GM18502 (cell line): Measurements from ENCODE around the gene BDKRB2.

ENCODE experiments used
- ATAC-seq: cut with Tn5 transposase; IDR thresholded peaks from one replicate; pipeline ENCODE4 v1.9.1; 2021; ENCODE audit warnings: mild to moderate bottlenecking; ENCODE audit not compliant: unreplicated experiment, poor library complexity

Gene BDKRB2

DNA sequence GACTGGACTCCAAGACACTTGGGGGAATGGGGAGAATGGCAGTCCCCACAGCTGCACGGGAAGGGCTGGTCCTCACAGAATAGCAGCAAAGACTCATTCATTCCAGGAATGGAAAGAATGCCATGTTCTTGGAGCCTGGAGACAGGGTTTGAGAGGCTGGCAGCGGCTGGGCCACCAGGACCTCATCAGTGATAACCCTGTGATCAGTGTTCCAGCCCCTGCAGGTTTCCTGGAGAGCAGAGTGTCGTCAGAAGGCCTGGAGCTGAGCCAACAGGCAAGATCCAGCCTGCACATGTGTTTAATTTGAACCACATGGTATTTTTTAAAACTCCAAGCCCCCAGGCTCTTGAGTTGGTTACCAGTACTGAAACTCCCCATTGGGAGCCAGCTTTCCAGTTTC is 62.7 kb downstream of the BDKRB2 start:
- ATAC-seq: no peak

DNA sequence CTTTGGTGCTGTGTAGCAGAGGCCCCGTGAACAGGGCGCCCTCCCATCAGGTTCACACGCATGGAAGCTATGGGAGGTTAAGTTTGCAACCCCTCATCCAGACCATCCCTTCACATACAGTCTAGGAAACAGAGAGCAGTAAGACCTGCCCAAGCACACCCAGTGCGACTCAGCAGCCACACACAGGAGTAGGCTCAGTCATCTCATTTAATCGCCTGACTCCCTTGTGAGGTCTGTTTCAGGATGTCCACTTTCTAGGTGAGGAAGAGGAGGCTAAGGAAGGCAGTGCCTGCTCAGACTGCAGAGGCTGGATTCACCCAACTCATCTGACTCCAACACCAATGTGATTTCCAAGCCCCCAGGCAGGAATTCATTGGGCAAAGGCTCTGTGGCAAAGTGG is 63.3 kb downstream of the BDKRB2 start:
- no peak for ATAC-seq

DNA sequence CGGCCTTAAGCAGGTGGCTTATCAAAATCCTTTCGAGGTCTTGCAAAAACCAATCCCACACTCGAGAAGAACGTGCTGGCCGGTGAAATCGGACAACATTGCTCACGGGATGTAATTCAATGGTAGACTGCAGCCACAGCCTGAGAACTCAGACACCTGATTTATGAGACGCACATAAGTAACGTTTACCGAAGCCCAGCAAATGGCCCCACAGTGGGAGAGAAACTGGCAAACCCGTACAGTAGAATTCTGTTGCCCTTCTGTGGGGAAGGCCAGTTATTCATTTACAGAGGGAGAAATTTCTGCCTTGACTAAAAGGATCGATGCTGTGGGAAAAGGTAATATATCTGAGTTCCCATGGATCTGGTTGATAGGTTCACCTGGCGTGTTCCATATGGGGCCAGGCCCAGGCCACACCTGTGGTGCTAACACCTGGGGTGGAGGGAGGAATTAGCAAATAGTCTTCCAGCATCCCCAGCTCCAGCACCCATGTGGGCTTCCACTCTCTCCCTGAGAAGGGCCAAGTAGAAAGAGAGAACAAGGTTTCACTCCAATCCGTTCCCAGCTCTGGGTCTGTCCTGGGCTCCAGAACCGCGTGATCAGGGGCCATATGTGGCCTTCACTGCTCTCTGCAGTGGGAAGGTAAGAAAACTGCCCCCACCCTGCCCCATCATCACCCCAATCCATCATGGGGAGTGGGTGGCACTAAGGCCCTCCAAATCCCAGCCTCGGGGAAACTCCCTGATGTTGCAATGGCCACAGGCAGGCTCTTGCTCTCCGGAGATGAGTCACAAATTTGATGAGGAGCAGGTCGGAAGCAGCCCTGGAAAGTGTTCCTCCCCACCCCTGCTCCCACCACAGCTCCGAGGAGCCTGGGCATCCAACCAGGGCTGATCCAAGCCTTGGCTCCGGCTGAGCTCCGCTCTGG is 64.1 kb downstream of the BDKRB2 start:
- ATAC-seq: no peak

DNA sequence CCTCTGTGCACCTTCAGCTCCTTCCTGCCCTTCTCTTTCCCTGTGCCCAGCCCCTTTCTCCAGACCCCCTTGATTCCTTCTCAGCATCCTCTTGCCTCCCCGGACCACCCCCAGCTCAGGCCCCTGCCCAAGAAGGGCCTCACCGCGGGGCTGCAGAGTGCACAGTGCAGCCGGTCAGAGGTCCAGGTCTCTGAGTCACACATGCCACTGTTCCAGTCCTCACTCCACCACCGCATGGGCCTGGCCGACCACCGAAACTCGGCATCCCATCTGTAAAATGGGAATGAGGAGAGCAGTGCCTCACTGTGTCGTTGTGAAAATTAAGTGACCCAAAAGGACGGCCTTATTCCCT is 64.7 kb downstream of the BDKRB2 start:
- no peak for ATAC-seq

GRCh38 chr14:96270565-96271420 is 66.2 kb downstream of the BDKRB2 start:
- ATAC-seq: no peak

DNA sequence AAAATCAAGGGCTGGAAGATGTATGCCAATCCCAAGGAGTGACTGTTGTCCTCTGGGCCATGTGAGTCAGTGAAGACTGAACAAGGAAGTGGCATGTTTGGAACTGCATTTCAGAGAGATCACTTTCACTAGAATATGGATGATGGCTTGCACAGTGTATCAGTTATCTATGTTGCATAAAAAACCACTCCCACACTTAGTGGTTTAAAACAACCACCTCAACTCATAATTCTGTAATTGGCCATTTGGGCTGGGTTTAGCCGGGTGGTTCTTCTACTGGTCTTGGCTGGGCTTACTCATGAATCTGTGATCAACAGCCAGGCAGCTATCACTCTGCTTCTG is 66.8 kb downstream of the BDKRB2 start:
- ATAC-seq: no peak

- ATAC-seq: no peak
Observed at GRCh38 chr14:96272777-96273473, 68.3 kb downstream of the BDKRB2 start.

DNA sequence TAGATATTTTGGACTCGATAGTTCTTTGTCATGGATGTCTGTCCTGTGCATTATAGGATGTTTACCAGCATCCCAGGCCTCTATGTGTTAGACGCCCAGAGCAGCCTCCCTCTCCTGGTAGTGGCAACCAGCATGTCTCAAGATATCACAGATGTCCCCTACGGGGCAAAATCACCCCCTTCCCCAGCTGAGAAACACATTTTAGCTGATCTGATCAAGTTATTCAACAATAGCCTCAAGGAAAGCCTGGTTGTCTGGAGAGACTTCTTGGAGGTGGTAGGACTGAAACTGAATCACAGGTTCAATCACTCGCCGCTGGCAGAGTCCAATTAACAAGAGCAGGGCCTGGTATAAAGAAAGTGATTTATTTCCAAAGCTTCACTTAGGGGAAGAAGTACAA is 69.0 kb downstream of the BDKRB2 start:
- no peak for ATAC-seq

- ATAC-seq: no peak
Observed at GRCh38 chr14:96274122-96274521, 69.5 kb downstream of the BDKRB2 start.

DNA sequence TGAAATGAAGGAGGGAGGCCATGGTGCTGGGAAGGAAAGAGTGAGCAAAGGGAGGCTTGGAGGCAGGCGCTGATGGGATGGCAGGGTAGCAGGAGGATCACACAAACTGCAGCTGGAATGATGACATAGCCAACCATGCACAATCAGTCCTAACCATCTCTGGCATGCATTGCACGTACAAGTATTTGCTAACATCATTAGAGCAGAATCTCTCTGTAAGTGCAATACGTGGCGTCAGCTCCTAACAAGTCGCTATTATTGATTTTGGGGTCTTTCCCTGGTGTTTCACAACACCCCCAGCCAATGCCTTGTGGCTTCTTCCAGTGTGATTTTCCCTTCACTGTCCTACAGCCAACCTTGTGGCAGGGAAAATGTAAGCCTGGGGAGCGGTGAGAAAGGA is 69.9 kb downstream of the BDKRB2 start:
- no peak for ATAC-seq

DNA sequence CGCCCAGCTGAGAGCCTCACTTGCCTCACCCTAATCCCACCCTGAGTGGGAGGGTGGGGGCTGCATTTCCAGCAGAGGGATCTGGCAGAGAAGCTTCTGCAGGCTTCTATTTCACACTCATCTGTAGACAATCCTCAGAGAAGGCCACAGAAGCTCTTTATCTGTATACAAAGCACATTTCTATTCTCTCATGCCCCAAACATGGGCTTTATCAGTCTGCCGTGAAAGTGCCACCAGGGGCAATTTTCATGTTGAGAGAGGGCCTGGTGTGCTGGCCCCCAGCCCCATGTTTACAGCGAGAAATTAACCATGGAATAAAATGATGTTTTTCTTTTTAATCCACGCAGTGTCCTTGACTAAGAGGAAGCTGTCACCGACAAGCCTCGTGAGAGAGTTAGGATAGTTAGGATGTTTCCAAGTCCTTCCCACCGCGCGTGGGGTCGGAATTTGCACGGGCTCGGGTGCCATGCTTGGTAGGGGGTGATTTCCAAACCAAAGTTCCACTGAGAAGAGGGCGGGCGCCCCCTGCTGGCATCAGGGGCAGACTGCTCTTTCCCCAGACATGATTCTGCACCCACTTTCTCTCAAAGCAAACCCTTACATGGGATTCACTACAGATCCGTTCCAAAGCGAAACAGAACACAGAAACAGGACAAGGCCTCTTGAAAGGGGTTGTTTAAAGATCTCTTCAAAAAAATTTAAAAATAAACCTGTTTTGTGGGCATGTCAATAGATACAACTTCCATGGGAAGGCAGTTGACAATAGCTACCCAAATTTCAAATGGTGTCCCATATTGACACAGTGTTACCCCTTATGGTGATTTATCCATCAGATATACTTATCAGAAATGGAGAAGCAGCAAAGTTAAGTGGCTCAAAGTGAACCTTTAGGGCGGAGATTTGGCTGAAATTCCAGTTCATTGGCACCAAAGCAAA is 70.8 kb downstream of the BDKRB2 start:
- no peak for ATAC-seq

DNA sequence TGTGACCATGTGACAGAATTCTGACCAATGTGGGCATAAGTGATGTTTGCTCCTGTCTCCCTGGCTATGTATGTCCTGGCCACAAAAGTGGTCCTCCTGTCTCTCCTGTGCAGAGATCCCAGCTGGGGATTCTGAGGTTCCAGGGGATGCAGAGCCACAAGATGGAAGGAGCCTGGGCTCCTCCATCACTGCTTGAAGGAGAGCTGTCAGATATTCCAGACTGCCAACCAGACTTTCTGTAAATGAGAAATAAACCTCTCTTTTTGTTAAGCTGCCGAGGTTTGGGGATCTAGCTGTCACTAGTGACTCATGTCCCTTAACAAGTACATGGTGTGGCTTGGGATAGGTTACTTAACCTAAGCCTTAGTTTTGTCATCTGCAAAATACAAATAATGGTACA is 73.3 kb downstream of the BDKRB2 start:
- no peak for ATAC-seq

- ATAC-seq: no peak
Observed at GRCh38 chr14:96279564-96279963, 74.9 kb downstream of the BDKRB2 start.

DNA sequence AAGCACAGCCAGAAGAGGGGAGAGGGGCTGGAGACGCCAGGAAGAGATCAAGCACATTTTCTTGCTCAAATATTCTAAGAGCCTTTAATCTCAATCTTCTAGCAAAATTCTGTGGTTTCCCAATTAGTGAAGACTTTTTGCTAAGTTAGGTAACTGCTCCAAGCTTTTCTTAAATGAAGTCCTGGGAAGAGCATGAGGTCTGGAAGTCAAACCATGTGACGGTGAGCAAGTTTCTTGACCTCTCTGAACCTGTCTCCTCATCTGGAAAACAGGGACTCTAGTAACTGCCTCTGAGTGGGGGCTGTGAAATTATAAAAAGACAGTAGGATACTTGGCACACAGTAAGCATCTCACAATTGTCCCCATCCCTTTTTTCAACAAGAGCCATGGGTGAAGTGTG is 75.5 kb downstream of the BDKRB2 start:
- no peak for ATAC-seq

- no peak for ATAC-seq
Observed at GRCh38 chr14:96281486-96281885, 76.8 kb downstream of the BDKRB2 start.

- ATAC-seq: no peak
Observed at GRCh38 chr14:96284008-96284407, 79.4 kb downstream of the BDKRB2 start.

GRCh38 chr14:96284430-96284829 is 79.8 kb downstream of the BDKRB2 start:
- ATAC-seq: no peak

GRCh38 chr14:96285667-96286066 is 81.0 kb downstream of the BDKRB2 start:
- ATAC-seq: no peak

GRCh38 chr14:96286251-96286650 is 81.6 kb downstream of the BDKRB2 start:
- no peak for ATAC-seq

DNA sequence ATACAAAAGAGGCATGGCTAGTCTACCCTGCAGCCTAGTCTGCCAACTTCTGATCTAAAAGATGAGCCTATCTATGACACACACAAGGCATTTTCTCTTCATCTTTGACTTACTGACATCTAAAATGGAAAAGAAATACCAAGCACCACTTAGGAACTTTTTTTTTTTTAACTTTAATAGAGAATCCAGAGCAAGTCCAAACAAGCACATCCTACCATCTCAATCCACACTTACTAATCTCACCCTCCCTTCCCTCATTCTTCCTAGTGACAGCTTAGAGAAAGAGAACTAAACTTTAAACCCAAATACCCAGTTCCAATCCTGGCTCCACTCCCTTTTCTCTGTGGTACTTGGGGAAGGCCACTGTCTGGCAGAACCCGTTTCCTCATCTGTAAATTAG is 83.2 kb downstream of the BDKRB2 start:
- no peak for ATAC-seq
